ENCODE data around the gene SLC25A34.

The SLC25A34 gene

GRCh38 chr1:15704526-15705183 lies 31.4 kb upstream of the SLC25A34 start:
- H3K4me3 ChIP-seq (ENCODE audit: low read depth, low read length), result no peak overlapping the region
- no peak for DNase-seq (ENCODE audit: low read depth)
- TF ChIP-seq, protein P1, sequence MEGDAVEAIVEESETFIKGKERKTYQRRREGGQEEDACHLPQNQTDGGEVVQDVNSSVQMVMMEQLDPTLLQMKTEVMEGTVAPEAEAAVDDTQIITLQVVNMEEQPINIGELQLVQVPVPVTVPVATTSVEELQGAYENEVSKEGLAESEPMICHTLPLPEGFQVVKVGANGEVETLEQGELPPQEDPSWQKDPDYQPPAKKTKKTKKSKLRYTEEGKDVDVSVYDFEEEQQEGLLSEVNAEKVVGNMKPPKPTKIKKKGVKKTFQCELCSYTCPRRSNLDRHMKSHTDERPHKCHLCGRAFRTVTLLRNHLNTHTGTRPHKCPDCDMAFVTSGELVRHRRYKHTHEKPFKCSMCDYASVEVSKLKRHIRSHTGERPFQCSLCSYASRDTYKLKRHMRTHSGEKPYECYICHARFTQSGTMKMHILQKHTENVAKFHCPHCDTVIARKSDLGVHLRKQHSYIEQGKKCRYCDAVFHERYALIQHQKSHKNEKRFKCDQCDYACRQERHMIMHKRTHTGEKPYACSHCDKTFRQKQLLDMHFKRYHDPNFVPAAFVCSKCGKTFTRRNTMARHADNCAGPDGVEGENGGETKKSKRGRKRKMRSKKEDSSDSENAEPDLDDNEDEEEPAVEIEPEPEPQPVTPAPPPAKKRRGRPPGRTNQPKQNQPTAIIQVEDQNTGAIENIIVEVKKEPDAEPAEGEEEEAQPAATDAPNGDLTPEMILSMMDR (conservative IDR thresholded peaks at IDR 0.05; ENCODE audit: low read depth, low read length), result no peak

- no peak overlapping the region for H3K4me3 ChIP-seq (ENCODE audit: low read depth, low read length)
- TF ChIP-seq, protein P1 (conservative IDR thresholded peaks at IDR 0.05; ENCODE audit: low read depth, low read length), result no peak
- no peak for DNase-seq (ENCODE audit: low read depth)
Observed at GRCh38 chr1:15705184-15705566, 30.9 kb upstream of the SLC25A34 start.

GRCh38 chr1:15706751-15707150 lies 29.3 kb upstream of the SLC25A34 start:
- no peak overlapping the region for H3K4me3 ChIP-seq (ENCODE audit: low read depth, low read length)
- TF ChIP-seq, protein P1 (conservative IDR thresholded peaks at IDR 0.05; ENCODE audit: low read depth, low read length), result no peak
- no peak for DNase-seq (ENCODE audit: low read depth)

GRCh38 chr1:15707239-15707925 lies 28.7 kb upstream of the SLC25A34 start:
- no peak for DNase-seq (ENCODE audit: low read depth)
- no peak overlapping the region for H3K4me3 ChIP-seq (ENCODE audit: low read depth, low read length)
- TF ChIP-seq, protein P1 (conservative IDR thresholded peaks at IDR 0.05; ENCODE audit: low read depth, low read length), result no peak

GRCh38 chr1:15708486-15709137 lies 27.4 kb upstream of the SLC25A34 start:
- TF ChIP-seq, protein P1 (conservative IDR thresholded peaks at IDR 0.05; ENCODE audit: low read depth, low read length), result no peak
- no peak for DNase-seq (ENCODE audit: low read depth)
- H3K4me3 ChIP-seq (ENCODE audit: low read depth, low read length), result no peak overlapping the region

DNA sequence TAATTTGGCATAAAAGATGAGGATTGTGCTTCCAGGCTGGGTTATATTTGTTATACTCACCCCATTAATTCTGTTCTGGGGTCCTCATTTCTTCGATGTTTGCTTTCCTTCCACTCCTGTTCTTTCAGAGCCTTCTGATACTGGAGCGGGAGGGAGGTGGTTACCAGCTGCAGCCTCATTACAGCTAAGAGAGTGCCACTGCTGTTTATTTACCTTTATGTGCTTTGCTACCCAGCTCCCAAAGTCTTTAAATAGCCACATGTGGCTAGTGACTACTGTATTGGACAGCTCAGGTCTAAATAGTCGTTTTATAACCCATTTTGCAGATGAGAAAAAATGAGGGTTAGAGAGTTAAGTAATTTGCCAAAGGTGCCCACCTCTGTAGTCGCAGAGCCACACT lies 26.8 kb upstream of the SLC25A34 start:
- TF ChIP-seq, protein P1 (conservative IDR thresholded peaks at IDR 0.05; ENCODE audit: low read depth, low read length), result no peak

More for the DNA sequence above, 26.8 kb upstream of the SLC25A34 start:
- H3K4me3 ChIP-seq (ENCODE audit: low read depth, low read length), result no peak overlapping the region
- DNase-seq (ENCODE audit: low read depth), result no peak
